ENCODE data around the gene NGFR.

The NGFR gene

DNA sequence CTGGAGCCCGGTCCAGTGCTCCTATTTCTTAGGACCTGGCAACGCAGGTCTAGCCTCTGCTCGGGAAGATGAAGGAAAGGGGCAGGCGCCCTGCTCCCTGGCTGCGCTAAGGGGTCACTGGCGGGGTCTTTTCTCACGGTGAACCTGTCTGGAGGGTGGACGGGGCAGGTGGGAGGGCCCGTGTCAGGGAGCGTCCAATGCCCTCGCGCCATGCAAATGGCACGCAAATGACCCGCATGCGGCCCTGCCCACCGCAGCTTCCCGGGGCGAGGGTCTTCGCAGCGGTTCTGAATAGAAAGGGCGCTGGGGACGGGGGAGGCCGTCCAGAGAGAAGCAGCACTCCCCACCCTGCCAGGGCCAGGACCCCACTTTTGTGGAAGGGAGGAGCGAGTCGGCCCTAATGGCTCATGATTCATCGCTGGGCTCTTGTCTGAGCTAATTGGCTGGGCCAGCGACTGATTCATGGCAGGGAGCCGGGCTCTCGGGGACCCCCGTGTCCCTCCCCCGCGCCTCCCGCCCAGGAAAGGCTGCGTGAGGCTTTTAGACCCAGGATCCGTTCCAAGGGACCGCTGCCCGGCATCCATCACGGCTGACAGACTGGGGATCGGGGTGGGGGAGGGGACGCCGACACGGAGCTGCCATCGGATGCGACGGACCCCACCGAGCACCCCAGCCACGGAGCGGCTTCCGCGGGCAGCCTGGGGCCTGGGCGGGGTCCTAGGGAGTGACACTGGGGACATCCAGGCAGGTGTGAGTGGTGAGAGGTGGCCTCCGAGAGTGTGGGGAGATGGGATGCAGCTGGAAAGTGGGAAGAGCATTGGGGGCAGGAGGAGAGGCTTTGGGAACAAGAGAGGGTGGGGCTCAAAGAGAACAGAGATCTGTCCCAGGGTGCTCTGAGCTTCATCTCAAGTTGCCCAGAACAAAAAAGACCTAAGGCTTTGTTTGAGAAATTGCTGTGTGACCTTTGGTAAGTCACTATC is 25.0 kb upstream of the NGFR start:
- no peak for DNase-seq

DNA sequence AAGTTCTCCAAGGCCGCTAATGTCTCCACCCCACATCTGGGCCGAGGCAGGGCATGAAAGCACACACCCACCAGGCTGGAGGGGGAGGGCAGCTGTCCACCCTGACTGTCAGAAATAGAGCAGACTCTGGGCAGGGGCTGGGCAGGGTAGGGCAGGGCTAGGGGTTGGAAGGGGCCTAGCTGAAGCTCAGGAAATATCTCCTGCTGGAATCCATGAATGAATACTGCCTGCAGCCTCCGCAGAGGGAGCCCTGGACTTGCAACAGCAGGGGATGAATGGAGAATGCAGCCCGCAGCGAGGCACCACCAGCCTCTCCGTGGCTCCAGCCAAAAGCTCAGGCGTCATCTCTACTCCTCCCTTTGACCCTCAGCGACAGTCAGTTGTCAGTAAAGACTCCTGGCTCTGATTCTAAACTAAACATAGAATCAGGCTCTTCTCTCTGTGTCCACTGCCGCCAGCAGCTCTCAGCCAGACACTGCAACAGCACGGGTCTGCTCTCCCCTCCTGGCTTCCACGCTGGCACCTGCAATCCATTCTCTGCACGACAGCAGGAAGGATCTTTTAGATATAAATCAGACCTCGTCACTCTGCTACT is 23.9 kb upstream of the NGFR start:
- no peak for DNase-seq

- no peak for DNase-seq
Observed at GRCh38 chr17:49471769-49472168, 23.3 kb upstream of the NGFR start.

- no peak for DNase-seq
Observed at GRCh38 chr17:49472527-49472926, 22.6 kb upstream of the NGFR start.

- no peak for DNase-seq
Observed at GRCh38 chr17:49473900-49474751, 21.0 kb upstream of the NGFR start.

GRCh38 chr17:49477709-49478108 is 17.4 kb upstream of the NGFR start:
- DNase-seq = no peak

DNA sequence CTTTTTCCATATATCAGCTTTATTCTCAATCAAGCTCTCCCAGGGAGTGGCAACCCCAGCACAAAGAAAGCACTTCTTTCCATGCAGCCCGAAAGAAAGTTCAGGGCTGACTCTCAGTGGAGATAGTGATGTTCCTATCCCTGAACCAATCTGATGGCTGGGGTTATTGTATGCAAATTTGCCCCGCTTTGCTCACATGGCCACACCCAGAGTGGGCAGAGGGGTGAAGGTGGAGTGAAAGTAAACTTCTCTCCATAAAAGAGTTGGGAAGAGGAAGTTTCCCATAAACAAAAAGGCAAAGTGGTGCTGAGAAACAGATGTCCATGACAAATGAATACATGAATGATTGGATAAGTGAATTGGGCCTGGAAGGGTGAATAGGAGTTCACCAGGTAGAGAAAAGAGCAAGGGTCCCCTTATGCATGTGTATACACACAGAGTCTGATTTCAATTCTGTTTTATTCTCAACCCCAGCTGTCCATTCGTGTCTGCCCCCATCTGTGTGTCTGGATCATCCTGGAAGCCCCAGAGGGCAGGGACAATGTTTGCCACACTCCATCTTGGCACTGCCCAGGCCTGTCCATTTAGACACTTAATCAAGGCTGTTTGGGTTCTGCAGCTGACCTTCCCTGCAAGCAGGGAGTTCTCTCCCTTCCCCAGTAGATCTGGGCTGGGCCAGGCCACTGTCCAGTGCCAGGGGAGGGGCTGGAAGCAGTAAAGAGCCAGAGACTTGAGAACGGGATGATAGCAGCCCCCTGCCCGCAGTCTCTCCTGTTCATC is 14.1 kb upstream of the NGFR start:
- DNase-seq = no peak

GRCh38 chr17:49482144-49482817 is 12.8 kb upstream of the NGFR start:
- DNase-seq = no peak

GRCh38 chr17:49483599-49484509 is 11.2 kb upstream of the NGFR start:
- no peak for DNase-seq

GRCh38 chr17:49484588-49484987 is 10.5 kb upstream of the NGFR start:
- DNase-seq = no peak

- DNase-seq = no peak
Observed at GRCh38 chr17:49486012-49486641, 9.0 kb upstream of the NGFR start.

DNA sequence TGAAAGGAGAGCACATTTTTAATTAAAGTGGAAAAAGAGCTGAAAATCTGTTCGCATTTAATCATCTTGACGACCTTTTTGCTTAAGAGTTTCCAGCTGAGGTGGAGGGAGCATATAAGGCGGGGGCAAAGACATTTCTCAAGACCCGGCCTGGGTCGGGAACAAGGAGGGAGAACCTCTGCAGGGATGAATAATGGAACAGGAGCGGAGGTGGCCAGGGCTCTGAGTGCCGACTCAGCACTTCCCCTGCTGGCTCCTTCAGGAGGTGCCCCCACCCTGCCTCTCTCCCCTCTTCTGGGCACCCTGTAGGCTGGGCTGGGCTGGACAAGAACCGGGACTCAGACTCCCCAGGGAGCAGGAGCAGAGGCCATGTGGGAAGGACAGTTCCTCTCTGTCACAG is 7.9 kb upstream of the NGFR start:
- no peak for DNase-seq

- DNase-seq = no peak
Observed at GRCh38 chr17:49488612-49489011, 6.5 kb upstream of the NGFR start.

DNA sequence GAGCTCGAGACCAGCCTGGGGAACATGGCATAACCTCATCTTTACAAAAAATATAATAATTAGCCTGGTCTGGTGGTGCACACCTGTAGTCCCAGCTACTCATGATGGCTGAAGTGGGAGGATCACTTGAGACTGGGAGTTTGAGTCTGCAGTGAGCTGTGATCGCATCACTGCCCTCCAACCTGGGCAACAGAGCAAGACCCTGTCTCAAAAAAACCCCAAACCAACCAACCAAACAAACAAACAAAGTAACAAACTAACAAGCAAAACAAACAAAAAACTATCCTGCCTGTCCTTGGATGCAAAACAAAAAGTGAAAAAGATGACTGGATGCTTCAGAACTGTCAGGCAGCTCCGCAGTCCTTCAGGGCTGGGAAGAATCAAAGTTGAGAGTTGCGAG is 5.7 kb upstream of the NGFR start:
- DNase-seq = no peak

DNA sequence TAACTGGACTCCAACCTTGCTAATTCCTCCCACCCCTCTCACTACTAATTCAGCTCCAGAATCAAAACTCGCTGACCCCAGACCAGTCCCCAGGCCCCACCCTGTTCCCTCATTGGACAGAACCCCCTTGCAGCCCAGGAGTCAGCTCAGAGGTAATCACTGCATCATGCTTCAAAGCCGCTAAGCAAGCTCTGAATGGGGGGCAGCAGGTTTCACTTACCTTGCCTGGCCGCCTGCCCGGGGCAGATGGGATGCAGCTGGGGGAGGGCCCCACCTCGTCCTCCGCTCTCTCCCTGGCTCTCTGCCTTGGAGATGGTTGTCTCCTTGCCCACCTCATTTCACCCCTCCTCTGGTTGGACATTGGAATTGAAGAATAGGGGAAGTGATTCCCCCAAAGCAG is 4.8 kb upstream of the NGFR start:
- DNase-seq = no peak

DNA sequence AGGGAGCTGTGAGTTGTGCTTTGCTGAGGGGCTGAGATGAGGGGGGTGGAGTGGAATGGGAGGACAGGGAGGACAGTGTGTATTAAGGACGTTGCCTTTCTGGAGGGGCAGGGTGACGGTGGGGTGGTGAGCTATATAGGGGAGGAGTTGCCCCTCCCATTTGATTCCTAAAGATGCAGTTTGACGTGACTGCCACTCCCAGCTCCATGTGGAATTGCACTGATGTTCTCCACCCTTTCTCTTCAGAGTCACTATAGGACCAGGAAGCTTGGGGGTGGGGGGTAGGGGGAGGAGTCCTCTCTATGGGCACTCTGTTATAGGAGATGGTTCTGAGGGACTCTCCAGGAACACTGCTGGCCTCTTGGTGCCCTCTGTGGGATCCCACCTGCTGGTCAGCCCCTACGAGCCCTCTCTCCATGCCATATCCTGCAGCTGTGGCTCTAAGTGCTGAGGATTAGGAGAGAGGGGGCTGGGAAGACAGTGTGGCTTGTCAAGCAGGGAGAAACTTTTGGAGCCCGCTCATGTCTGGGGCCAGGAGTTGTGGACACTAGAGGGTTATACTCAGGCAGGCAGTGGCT is 3.8 kb upstream of the NGFR start:
- DNase-seq = no peak

DNA sequence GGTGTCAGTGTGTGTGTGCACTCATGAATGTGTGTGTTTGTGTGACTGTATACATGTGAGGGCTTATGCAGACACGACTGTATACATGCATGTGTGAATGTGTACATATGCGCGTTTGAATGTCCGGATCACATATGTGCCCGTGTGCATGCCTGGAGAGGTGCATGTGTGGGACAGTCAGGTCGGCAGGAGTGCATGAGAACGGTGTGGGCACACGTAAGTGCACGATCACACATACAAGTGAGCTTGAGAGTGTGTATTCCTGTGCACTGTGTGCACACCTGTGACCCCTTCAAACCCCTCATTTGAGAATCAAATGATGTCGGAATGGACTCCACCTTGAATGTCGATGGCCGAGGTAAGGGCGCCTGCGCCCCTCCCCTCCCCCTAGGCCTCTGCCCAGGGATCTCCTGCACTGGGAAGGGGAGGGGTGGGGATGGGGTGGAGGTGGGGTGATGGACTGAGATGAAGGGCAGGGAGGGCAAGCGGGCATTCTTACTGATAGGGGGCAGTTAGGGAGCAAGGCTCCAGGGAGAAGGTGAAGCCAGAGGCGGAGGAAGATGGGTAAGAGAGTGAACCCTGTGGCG is 601 bp upstream of the NGFR start:
- no peak for DNase-seq

- no peak for DNase-seq
Observed at GRCh38 chr17:49495842-49496182, 719 bp downstream of the NGFR start.

GRCh38 chr17:49496183-49496866 is 1.2 kb downstream of the NGFR start:
- DNase-seq = no peak

Measured in cortex of kidney (tissue), 1 donor.